ENCODE results near the gene MOGAT1.
"Not testable (repeated sequence)": the region's sequence is repeated elsewhere in the genome, so short reads cannot be mapped to it uniquely, and the experiment has no call there.

Gene MOGAT1

DNA sequence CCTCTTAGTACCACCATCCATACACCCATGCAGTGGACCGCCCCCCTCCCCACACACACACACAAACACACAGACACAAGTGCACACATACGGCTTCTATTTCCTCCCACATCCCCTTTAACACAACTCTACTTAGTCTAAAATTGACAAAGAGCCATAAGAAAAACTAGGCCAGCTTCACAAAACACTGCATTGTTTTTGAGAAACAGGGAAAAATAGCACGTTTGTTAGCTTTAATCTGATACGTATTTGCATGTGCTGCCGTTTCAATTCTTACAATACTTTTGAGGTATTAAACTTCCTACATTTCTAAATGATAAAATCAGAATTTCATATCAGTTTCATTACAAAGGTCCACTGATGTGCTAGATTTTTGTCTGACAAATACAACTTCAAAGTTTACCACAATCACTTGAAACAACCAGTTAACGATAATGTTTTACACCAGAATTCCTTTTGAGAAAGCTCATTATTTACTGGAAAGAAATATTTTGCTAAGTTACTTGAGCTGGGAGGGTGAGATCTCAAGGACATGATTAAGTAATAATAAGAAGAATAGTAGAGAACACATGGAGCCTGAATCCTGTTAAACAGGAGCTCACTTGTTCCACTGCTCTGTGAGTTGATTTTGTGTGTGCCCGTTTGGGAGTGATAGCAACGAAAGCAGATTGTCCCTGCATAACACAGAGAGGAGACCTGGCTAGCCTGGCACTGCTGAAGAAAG is 74.5 kb downstream of the MOGAT1 start:
- no peak for DNase-seq

DNA sequence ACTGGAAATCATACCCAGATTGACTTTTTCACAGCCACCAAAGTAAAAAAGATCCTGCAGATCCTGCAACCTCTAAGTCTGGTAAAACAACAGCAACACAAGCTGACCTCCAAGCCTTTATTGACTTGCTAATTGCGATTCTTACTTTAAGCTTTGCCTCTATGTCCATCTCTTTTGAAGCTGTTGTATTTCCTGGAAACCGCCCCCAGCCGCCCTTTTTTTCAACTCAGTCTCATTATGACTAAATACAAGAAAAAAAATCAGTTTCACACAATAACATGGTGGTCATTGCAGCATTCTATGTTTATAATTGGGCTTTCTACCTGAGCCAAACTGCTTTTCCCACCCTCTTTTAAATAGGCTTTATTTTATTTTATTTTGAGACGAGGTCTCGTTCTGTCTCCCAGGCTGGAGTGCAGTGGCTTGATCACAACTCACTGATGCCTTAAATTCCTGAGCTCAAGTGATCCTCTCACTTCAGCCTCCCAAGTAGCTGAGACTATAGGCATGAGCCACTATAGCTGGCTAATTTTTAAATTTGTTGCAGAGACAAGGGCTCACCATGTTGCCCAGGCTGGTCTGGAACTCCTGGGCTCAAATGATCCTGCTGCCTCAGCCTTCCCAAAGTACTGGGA is 76.2 kb downstream of the MOGAT1 start:
- no peak for DNase-seq

DNA sequence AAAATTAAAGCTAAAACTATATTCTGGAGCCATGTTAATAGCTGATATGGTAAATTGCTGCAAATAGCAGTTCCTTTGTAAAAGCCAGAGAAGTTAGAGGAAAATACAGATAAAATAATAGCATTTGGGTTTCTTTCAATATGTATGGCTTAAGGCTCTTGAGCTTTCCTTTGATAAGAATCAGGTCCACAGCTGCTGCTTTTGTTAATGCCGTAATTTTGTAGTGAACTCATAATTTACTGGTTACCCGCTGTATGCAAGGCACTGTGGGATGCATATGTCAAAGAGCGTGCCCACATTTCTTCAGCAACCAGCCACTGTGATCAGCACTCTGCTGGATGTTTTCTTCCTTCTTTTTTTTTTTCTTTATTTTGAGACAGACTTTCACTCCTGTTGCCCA is 79.1 kb downstream of the MOGAT1 start:
- no peak for DNase-seq

DNA sequence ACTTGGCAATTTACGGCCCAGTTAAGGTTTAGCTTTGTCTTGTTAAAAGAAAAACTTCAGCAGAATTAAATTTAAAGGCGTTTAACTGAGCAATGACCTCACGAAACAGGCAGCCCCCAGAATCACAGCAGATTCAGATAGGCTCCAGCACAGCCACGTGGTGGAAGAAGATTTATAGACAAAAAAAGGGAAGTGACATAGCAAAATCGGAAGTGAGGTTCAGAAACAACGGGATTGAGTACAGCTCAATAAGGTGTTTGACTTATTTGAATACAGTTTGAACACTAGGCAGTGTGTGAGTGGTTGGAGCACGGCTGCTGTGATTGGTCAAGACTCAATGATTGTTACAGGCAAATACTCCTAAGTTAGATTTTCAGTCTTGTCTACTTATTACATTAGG is 79.8 kb downstream of the MOGAT1 start:
- no peak for DNase-seq

DNA sequence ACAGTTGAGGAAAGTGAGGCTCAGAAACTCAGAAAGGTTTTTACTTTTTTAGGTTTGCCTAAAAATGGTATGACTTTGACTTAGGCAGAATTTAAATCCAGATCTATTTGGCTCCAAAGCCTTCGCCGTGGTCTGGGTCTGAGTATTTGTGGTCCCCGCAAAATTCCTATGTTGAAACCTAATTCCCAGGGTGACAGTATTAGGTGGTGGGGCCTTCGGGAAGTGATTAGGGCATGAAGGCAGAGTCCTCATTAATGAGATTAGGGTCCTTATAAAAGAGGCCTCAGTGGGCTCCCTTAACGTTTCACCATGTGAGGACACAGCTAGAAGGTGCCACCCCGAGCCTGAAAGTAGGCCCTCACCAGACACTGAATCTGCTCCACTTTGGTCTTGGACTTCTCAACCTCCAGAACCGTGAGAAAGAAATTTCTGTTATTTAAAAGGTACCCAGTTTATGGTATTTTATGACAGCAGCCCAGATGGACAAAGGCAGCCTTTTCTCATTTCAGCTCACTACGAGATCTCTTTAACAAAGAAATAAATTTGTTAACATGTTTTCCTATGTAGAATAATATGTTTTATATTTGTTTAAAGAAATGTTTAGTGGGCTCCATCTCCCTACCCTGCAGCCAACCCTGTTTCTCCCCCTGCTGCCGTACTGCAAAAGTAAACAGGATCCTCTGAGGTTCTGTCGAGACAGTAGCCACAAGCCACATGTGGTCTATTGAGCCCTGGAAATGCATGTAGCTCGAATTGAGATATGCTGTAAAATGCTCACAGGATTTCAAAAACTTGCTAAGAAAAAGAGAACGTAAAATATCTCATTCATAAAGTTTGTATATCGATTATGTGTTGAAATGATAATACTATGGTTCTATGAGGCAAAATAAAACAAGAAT is 80.6 kb downstream of the MOGAT1 start:
- DNase-seq = no peak

DNA sequence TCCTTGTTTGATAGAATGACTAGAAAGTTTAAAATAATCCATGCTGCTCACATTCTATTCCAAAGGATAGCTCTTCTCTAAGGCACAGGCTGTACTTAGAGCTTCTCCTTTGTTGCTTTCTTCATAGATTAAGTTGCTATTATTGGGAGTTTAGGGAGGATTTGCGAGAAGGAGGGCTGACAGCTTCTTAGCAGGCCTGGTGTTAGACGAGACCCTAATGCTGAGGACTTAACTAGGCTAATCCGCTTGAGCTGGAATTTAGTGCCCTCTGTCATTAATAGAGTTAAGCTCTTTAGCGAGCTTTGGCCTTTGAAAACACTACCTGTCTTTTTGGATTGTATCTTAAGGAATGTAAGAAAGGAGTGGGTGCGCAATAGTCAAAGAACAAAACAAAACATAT is 81.3 kb downstream of the MOGAT1 start:
- DNase-seq = no peak

DNA sequence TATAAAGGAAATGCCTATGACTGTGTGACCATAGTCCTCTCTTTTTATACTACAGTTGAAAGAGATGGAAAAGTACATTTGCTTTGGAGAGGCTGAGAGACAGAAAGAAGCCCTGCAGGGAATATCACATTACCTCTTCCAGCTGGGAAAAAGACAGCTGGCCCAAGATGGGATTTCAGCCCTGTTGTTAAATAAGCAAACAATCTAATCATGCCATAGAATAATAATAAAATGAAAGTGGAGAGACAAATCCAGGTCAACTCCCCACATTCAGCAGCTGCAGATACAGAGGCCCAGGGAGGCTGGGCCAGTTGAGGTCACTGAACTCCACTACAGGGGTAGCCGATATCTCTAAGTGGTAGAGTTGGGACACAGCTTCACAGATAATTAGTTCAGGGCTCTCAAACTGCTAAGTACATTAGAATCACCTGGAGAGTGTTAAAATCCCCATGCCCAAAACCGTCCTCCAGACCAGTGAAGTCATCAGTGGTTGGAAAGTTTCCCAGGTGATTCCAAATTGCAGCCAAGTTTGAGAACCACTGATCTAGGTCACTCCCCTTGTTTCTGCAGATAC is 81.9 kb downstream of the MOGAT1 start:
- DNase-seq = no peak

DNA sequence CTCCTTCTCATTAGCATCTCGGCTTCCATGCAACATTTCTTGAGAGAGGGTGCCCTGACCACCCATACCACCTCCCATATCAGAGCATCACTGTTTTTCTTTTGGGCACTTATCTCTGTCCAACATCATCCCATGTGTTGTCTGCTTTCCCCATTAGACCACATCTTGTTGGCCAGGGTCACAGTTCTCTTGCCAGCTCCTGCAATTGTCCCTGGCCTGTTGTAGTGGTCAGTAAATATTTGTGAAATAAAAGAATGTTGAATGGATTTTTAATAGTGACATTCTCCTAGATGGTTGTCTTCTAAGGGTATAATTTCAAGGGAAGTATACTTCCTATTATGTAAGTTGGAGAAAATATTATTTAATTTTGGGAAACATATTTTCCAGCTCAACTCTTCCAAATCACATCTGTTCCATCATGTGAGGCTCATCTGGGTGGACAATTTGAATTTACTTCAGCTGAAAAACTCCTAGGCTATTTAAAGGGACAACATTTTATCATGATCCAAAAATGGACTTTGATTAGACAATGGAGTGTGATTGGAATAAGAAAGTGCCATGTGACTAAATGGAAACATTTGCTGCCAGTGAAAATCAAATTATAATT is 83.0 kb downstream of the MOGAT1 start:
- no peak for DNase-seq

DNA sequence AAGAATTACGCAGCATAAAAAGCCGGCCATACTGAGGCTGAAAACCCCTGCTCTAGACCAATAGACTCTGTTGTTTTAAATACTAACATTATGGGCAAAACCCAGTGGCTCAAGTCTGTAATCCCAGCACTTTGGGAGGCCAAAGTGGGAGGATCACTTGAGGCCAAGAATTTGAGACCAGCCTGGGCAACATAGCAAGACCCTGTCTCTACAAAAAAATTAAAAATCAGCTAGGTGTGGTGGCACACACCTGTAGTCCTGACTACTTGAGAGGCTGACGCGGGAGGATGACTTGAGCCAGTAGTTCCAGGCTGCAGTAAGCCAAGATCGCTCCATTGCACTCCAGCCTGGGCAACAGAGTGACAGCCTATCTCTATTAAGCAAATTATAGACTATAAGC is 84.1 kb downstream of the MOGAT1 start:
- DNase-seq = not testable (repeated sequence)

DNA sequence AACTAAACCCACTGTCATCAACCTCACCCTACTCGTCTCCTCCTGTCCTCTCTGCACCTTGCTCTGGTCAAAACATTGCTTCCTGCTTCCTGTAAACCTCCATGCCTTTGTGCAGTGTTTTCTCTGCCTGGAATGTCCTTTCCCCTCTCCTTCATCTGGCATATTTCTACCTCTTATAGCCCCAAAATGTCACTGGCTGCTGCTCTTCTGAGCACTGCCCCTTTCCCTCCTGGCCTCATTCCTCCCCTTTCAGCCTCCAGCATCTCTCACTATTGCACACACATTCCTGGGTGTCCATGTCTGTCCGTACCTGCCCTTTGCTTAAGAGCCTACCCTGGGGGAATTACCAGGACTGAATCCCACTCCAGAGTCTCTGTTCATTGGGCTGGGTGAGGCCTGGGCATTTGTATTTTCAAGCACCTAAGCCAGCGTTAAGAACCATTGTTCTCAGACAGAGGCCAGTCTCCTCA is 84.9 kb downstream of the MOGAT1 start:
- no peak for DNase-seq

DNA sequence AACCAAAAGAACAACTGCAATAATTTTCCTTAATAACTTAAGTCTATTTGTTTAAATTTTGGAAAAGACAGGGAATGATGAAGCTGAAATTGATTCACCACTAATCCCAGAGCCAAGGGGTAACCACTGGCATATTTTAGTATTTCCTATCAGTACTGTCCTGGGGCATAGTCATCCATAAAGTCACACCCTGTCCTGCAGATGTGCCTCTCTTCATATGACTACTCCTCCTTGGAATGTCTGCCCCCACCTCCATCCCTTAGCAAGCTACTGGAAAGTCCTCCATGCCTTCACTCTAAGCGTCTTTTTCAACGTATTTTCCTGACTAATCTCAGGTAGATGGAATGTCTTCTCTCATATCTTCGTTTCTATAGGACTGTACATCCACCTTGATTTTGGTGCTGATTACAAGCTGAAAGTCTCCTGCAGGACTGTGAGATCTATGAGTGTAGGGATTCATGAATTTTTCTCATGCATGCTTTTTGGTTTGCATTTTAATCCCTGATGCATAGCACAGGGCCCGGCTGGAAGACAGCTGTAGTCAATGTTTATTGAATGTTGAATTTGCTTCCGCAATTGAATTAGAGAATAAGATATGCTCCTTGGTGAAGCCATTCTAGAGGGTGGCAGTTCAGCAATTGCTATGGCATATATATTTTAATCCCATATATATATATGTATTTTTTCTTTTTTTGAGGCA is 85.6 kb downstream of the MOGAT1 start:
- no peak for DNase-seq

Data from activated gamma-delta T cell treated with Interleukin-2 at 50 U/mL for 16 hours (primary cell).